C4-2B (cell line): ENCODE measurements around the gene SIPA1.

Experiments
- ZFX ChIP-seq: fragments of 450-650 bp; IDR thresholded peaks from 2 replicates; pipeline ENCODE4 v1.6.1; 2017
- TF ChIP-seq, protein P1 (sequence below): fragments of 450-650 bp; conservative IDR thresholded peaks from 2 replicates; pipeline ENCODE4 v1.5.1; 2017; ENCODE audit warnings: mild to moderate bottlenecking

DNA sequence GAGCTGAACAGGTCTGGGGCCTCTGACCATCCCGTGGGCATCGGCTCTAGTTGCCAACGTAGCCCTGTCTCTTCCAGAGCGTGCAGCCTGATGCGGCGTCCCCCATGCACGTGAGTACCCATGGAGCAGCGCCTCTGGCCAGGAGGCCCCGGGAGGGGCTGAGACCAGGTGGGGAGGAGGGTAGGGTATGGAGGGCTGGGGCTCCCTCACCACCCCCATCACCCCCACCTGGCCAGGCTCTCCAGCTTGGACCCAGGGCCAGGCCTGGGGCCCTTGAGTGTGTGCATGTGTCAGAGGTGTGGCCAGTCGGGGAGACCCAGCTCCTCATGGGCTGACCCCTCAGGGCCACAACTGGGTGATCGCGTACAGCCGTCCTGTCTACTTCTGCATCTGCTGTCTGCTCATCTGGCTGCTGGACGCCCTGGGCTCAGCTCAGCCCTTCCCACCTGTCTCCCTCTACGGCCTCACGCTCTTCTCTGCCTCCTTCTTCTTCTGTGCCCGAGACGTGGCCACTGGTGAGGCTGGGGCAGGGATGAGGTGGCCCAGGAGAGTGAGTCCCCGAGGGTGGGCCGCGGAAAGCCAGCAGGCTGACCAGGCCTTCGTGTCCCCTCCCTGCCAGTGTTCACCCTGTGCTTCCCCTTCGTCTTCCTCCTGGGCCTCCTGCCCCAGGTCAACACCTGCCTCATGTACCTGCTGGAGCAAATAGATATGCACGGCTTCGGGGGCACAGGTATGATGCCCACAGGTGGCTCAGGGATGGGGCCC is 13.9 kb upstream of the SIPA1 start:
- TF ChIP-seq, protein P1, sequence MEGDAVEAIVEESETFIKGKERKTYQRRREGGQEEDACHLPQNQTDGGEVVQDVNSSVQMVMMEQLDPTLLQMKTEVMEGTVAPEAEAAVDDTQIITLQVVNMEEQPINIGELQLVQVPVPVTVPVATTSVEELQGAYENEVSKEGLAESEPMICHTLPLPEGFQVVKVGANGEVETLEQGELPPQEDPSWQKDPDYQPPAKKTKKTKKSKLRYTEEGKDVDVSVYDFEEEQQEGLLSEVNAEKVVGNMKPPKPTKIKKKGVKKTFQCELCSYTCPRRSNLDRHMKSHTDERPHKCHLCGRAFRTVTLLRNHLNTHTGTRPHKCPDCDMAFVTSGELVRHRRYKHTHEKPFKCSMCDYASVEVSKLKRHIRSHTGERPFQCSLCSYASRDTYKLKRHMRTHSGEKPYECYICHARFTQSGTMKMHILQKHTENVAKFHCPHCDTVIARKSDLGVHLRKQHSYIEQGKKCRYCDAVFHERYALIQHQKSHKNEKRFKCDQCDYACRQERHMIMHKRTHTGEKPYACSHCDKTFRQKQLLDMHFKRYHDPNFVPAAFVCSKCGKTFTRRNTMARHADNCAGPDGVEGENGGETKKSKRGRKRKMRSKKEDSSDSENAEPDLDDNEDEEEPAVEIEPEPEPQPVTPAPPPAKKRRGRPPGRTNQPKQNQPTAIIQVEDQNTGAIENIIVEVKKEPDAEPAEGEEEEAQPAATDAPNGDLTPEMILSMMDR: no peak
- TF ChIP-seq ZFX: no peak
